ENCODE data around the gene MPO.
A peak's percentile ranks its signal among the peaks of the same experiment; 100 is the strongest.

The MPO gene

DNA sequence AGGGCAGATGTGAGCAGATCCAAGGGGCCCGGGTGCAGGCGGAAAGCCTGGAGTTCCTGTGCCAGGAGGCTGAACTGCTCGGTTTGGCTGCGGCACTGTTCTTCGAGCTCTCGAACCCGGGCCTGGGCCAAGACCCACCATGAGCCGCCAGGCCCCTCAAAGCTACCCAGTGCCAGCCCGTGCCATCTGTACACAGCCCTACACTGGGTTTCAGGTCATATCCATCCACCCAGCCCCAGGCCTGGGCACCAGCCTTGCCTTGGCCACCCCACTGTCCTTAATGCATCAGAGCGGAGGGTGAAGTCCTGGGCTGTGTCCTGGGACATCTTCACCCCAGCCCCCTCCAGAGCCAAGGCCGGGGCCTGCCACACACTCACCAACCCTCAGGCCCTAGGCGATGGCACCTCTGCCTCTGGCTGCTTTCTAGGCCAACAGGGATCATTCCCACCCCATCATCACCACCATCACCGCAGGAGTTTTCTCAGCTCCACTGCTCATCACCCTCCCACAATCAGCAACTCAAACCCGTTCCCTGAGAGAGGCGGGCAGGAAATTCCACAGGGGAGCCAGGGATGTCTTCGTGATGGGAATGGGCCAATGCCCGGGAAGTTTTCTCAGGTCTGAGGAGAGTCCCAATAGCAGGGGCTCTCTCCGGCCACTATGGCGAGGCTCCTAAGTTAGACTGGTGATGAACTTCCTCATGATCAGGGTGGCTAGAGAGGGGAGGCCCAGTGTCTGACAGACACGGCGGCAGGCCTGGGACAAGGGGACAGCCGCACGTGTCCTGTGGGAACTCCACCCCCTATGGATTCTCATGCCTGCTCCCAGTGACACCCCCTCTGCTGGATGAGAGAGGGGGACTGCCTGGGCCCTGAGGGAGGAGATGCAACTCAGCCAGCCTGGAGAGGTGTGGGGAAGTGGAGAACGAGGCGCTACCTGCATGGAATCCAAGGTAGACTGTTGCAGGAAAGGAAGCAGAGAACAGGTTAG lies 38.7 kb upstream of the MPO start:
- no peak for DNase-seq

DNA sequence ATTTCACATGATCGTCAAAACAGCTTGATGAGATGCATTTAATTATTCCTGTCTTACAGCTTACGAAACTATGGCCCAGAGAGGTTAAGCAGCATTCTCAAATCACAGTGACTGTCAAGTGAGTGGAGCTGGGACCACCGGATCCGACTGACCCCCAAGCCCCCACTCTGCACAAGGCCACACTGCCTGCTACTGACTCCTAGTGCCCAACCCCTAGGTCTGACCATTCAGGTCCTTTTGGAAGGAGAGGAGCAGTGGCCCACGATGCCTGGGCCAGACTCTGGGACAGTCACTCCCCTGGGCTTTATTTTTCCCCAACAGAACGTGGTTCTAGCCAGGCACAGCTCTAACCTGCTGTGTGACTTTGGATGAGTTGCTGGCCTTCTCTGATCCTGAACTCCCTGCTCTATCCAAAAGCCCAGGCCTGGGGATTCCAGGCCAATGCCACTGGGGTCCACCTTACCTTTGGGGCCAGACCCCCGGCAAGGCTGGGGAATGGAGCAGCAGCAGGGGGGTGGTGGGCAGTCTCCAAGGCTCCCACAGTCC lies 38.0 kb upstream of the MPO start:
- no peak for DNase-seq

DNA sequence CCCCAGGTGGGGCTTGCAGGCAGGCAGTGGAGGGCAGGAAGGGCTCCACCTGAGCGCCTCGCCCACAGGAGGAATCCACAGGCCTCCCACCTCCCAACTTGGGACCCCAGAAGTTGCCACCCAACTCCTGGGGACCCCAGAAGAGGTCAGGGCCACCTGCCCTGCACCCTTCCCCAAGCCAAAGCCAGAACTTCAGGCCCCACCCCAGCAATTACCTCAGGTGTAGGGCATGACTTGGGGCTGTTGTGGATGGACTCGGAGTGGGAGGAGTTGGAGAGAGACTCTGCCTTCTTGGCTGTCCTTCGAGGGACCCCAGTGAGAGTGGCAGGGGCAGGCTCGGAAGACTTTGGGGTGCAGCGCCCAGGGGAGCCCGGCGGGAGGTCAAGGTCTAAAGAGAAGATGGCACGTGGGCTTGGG lies 37.3 kb upstream of the MPO start:
- DNase-seq, result peak in 1 of 2 experiments; percentile 17

DNA sequence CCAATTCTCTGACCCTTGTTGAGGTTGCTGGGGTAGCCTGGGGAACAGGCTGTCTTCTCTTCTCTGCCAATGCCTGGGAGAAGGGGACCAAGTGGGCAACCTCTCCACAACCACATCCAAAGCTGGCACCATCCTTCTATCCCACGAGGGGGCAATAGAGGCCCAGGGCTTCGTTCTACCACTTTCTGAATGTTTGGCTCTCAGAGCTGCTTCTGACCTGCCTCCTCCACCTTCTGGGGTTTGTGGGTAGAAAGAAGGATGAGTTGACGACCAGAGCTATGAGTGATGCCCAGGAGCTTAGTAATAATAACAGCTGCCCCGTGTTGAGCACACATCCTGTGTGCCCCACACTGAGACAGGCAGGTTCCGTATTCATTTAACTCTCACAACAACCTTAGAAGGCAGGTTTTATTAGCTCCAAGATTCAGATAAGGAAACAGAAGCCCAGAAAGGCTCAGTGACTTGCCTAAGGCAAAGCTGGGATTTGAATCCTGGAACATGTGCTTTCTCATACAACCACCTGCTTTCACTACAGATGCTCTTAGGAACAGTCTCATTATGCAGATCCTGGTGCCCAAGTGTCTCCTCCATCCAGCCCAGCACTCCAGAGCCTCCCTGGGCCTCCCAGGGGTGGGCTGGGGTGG lies 36.8 kb upstream of the MPO start:
- peak; percentile 81 to 84 for DNase-seq

DNA sequence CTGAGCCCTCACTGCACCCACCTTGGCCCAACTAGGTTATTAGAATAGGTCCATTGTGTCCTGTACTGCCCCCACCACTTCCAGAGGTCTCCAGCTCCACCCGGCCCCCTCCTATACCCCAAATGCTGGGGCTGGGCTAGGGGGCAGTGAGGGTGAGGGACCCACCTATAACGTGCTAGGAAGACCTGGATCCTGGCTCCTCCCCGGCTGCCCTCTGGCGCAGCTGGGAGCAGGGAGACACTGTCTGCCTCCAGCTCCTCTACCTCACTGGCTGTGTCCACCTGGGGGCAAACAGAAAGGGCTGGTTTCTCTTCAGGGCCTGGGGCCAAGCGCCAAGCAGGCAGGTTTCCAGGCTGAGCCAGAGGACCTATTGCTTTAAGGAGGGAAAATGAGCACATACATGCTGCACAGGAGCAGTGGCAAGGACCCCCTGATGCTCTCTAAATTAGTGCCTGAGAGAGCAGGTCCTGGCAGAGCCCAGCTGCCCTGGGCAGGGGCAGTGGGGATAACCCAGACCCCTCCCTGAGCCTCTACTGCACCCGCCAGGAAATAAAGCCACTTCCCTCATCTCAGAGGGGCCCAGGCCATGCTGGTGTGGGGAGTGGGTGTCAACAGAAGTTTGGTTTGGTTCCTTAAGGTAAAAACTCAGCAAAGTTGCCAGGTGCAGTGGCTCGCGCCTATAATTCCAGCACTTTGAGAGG lies 35.7 kb upstream of the MPO start:
- DNase-seq, result peak in 1 of 2 experiments; percentile 21

DNA sequence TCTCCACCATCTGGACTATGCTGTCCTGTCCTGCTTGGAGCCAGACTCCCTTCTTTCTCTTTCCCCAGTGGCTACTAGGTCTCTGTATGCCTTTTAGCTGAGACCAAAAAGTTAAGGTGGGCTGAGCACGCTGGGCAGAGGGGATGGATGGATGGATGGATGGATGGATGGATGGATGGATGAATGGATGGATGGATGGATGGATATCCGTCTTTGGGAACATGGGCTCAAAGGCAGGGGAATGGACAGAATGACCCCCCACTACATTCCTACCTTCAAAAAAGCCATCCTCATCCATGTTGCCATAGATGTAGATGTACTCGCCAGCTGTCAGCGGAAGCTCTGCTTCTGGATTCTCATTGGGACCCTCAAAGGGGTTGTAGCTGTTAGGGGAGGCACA lies 35.0 kb upstream of the MPO start:
- no peak for DNase-seq

DNA sequence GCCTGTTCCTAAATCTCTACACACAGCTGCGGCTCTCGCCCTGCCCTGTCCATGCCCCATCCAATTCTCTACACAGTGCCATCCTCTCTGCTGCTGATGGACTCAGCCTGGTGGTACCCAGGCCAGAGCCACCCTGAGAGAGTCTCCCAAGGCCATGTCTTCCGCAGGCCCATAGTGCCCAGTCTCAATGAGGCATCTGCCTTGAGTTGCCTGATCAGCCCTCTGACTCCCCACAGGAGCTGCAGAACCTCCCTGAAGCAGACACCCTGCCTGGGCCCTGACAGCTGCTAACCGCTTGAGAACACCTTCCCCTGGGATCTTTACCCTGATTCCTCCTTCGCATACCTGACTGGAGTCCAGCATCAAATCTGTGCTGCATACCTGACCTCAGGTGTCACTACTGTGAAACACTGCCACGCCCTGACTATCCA lies 34.6 kb upstream of the MPO start:
- DNase-seq, result no peak

DNA sequence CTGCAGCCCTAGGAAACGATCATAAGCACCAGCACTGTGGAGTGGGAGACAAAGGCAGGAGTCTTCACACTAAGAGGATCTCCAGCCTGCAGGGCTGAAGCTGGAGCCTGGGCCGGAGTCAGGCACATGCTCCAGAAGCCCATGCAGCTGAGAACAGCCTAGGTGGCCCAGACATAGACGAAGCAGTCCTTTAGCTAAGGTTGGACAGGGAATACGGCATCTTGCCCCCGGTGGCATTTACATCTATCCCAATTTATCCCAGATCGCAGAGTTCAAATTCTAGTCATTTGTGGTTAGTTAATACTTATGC lies 33.9 kb upstream of the MPO start:
- DNase-seq, result no peak

DNA sequence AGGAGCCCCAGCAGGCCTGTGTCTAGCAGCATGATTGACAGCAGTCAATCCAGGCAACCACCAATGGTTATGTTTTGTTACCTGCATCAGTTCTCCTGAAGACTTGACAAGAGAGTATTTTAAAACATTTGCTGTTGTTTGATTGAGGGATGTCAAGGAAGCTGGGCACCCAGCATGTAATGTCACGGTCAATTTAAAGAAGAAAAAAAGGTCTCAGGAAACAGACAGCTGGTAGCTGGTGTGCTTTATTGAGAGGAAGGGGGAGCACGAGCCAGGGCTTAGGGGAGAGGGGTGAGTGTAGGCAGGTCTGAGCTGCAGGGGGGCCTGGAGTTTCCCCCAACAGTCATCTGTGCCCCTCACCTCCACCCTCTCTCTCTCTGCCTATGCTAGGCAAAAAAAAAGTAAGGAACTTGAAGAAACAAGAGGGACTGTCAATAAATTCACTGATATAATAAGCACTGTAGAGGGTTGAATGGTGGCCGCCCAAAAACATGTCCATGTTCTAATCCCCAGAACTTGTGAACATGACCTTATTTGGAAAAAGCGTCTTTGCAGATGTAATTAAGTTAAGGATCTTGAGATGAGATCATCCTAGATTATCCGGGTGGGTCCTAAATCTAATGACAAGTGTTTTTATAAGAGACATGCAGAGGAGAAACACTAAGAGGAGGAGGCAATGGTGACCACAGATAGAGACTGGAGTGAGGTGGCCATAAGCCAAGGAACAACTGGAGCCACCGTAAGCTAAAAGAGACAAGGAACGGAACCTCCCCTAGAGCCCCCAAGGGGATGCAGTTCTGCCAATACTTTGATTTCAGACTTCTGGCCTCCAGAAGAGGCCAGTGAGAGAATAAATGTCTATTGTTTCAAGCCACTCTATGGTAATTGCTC lies 33.3 kb upstream of the MPO start:
- DNase-seq, result no peak

DNA sequence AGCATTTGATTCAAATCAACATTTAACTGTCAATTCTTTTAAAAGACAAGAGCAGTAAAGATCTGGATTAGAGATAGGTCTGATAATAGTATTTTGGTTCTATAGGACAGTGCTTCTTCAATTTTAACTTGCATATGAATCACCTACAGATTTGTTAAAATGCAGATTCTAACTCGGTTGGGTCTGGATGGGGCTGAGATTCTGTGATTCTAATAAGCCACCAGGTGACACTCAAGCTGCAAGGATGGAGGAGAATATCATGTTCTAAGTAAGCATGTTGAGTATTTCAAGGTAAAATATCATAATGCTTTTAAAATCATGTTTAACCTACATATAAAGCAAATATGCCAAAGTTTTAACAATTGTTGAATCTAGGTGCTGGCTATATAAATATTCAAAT lies 32.1 kb upstream of the MPO start:
- DNase-seq, result no peak

DNA sequence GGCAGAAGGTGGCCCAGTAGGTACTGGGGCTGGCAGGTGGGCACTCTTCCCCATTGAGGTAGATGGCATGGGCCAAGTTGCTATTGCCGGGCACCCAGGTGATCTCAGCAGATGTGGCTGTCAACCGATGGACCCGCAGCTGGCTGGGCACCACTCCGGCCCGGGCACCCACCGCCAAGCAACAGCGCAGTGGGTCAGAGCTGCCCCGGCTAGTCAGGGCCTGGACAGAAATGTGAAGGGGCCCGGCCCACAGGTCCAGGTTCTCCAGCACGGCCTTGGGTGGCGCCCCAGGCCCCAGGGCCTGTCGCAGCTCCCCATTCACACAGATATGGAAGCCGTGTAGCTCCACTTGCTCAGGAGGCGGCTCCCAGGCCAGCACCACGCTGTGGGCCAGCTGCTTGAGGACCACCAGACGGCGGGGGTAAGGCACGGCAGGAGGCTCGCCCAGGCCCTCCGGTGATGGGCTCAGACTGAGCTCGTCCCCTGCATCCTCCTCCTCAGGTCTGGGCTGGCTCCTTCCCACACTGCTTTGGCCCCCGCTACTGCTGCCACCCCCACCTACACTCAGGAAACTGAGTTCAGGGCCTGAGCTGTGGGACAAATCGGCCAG lies 31.4 kb upstream of the MPO start:
- DNase-seq, result no peak

DNA sequence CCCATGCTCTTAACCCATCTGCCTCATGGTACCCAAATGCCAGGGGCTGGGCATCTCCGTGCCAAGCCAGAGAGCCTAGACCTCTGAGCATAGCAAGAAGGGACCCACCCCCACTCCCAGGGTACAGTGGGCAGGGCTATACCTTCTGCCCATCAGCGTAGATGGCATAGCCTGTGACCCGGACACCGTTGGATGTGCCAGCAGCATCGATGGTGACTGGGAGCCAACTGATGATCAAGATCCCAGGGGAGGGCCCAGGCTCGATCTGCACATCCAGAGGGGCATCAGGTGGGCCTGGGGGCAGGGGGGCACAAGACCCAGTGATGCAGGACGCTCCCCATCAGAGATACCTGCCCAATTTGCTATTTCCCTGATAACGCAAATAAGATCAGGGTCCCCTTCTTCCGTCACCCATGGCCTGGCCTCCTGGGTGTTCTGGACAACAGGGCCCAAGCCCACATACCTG lies 30.7 kb upstream of the MPO start:
- no peak for DNase-seq

DNA sequence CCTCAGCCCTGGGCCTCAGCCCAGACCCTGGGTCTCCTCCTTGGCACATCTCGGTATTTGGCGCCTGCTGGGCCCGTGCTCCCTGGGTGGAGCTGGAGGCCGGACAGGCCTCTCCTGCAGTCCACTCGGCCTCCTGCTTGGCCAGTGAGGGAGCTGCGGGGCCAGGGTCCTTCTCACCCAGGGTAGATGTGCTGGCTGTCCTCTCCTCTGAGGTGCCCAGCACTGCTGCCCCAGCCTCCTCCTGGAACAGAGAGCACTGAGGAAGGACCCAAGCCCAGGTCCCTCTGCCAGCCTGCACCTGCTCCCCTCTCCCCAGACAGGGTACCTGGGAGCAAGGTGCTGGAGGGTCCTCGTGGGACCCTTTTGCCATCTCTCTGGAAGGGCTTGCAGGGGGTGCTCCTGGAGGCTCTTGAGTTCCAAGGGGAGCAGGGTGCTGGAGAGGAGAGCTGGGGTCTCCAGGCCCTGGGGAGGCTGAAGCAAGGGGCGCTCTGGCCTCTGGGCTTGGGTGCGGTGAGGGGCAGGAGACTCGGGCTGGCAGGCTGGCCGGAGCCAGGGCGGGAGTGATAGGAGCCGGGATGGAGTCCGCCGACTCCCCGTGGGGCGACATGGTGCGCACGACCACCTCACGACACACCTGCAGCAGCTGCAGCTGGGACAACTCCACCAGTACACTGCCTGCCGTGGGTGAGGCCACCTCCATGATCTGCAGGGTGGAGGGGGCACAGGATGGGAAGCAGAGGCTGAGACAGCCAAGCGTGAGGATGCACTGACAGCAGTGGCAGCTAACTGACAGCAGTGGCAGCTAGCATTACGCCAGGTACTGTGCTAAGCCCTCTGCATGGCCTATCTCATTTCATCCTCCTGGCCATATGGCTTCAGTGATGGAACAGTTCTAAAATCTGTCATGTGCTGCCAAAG lies 30.0 kb upstream of the MPO start:
- no peak for DNase-seq

DNA sequence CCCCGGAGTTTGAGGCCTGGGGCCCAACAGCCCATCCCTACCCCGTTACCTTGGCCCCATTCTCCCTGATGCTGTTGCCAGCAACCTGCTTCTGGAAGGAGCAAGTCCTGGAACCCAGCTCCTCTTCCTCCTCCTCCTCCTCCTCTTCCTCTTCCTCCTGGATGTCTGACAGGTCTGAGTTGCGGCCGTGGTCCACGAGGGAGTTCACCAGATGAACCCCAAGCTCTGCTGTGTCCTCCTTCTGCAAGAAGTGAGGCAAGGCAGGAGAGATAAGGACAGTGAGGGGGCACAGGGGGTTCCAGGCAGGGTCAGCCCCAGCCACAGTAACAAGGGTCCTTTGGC lies 29.2 kb upstream of the MPO start:
- DNase-seq, result no peak

DNA sequence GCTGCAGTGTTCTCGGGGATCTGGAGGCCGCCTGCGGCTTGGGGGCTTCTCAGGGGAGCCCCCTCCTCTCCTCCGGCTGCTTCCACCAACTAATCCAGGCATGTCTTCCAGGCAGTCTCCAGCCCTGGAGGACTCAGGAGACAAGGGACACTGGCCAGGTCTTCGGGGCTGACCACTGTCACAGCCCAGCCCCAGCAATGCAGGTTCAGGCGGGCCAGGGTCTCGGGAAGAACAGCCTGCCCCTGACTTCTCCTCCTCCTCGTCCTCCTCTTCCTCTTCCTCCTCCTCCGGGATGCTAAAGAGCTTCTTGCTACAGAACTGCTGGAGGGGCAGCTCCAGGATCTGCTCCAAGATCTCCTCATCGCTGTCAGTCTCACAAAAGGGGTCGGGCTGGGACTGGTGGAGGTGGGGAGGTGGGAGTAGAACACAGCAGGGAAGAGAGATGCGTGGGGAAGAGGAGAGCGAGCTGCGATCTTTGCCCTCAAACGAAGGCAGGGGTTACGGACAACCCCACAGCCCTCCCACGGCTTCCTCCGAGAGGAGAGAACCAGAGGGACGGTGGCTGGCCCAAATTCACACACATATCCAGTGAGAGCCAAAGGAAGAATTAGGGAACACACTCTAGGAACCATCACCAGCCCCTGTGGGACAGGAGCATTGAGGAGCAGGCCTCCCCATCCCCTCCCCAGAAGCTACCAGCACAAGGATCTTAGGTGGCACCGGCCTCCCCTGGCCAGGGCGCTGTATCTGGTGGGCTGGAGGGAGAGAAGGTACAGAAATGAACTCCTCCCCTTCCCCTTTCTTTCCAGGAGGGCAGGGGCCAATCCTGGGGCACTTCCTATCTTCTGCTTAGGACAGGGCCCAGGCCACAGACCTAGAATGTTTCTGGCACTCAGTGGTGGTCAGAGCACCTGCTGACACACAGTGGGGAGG lies 28.5 kb upstream of the MPO start:
- peak in 1 of 2 experiments; percentile 15 for DNase-seq

DNA sequence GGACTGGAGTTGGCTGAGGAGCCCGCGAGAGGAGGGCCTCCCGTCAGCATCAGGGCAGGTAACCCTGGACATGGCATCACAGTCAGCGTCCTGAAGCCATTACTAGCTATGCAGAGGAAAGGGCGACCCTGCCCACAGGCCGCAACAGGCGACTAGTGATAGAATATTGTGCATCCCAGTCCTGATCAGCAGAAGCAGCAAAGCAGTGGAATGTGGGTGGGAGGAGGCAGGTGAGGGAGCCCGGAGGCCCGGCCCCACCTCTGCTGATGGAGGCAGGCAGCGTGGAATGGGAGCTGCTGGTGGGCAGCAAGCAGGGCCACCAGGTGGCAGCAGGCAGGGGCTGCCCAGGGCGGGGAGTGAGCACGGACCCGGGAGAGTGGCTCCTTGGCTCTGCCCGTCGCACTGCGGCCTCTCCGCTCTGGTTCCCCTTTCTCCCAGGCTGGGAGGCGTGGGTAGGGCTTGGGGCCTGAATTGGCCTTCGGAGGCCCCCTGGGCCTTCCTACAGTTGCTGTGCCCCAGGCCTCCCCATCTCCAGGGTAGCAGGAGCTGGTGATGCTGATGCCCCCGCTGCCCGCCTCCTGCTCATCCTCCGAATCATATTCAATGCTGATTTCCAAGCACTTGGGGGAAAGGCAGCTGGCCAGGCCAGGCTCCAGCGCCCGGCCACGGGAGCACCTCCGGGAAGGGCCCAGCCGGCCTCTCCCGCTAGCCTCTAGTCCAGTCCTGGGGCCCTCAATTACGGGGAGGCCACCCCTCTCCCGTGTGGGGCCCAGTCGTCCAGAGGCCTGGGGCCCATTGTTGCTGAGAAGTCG lies 27.6 kb upstream of the MPO start:
- peak in 1 of 2 experiments; percentile 23 for DNase-seq

DNA sequence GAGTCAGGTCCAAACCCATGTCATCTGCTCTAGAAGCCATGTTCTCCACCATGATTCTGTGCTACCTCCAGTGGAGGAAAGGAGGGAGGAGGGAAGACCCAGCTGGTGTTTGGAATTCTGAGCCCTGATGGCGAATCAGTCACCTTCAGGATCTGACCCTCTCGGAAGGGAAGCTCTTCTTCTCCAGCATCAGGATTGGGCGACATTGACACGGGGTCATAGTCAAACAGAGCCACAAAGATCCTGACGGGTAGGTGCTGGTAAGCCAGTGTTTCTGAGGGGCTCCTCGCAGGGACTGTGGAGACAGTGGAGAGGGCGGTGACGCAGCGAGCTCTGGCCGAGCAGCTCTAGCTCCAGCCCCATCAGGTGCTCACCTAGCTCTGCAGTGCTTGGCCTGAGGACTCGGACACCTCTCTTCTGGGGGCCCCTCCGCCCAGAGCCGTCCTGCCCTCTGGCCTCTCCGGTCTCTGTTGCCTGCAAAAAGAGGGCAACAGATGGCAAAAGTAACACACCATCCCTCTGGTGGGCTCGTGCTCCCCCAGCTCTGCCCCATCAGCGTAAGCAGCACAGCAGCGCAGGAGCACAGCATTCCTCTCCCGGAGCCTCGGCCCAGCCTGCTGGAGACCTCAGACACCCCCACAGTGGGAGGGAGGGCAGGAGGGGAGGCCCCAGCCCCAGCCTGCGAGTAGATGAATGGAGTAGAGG lies 26.9 kb upstream of the MPO start:
- no peak for DNase-seq
